ENCODE measurements around the gene USP7. TPM values are rescaled to one million over a fixed set of nuclear protein-coding genes. Genes with fewer than 3 reads are reported as not detected.

The USP7 gene
- total RNA-seq = 100 to 1,000 TPM; 259 to 268 TPM
- polyA plus RNA-seq (2013, experiment 1 of 2) = 98.8 TPM
- polyA plus RNA-seq (2013, experiment 2 of 2) = 109 TPM
- total RNA-seq = 137 to 467 (median 313) reads per million in 172 experiments

GRCh38 chr16:8963821-8964441 is at the start of gene USP7:
Gene USP7 (minus strand): TSS chr16:8963906. CDS start chr16:8963285, 621 bp downstream.
- no peaks in the 10 kb centered on the region for H3K27me3 ChIP-seq (ENCODE audit: control insufficient read depth in 1 of 2, insufficient read depth in 2 of 2, low read length in 2 of 2)
- H3K27ac Mint-ChIP-seq = peak within 1 kb of the TSS; percentile 94
- H3K27me3 Mint-ChIP-seq = no peaks in the 10 kb centered on the region
- peaks cover 11% of the 10 kb centered on the region for H3K36me3 Mint-ChIP-seq (ENCODE audit: low read depth)
- ChIA-PET CTCF (interaction anchor here (0.7 to 1.6 kb wide), 2 partner anchors 27 to 127 kb away, joined by 3 to 10 read pairs; partner anchors contain the start of gene HAPSTR1), POLR2A (interaction anchor here (0.5 to 1.8 kb wide), 9 partner anchors 13 to 1979 kb away, joined by 3 to 41 read pairs (median 4); partner anchors contain the start of genes CARHSP1, DEXI and HAPSTR1)
- peak within 1 kb of the TSS; percentile 75 for H3K4me3 ChIP-seq (ENCODE audit: low read length)
- peaks cover 42% of the 10 kb centered on the region for H3K4me1 ChIP-seq (ENCODE audit: insufficient read depth, low read length)
- H3K27ac ChIP-seq (ENCODE audit: low read depth in 1 of 2, low read length in 2 of 2) = peak within 1 kb of the TSS; percentile 64 to 81
- H3K9me3 ChIP-seq (ENCODE audit: control insufficient read depth in 1 of 2, insufficient read depth in 1 of 2, low read length in 2 of 2) = no peaks in the 10 kb centered on the region
- no peak for TF ChIP-seq CTCF (IDR thresholded peaks at IDR 0.05)
- intact Hi-C loops (cut with DNase I, micrococcal nuclease) = loop anchor here (1.0 to 5.0 kb wide), 9 partner anchors 27 to 1778 kb away; partner anchors contain the start of genes HAPSTR1 (in 1 of the 2), METTL22 (in 1 of the 2), NUBP1 (in 1 of the 2) and PMM2 (in 1 of the 2)
- H3K4me3 Mint-ChIP-seq = peak within 1 kb of the TSS; percentile 97
- no peaks in the 10 kb centered on the region for H3K36me3 ChIP-seq (ENCODE audit: insufficient read depth, low read length)
- peaks cover 47% of the 10 kb centered on the region for H3K4me1 Mint-ChIP-seq (ENCODE audit: low read depth)
- DNase-seq = peak; percentile 85 to 97 (median 91)
- peak; percentile 88 for ATAC-seq (ENCODE audit: poor library complexity)
- no peaks in the 10 kb centered on the region for H3K9me3 Mint-ChIP-seq

GRCh38 chr16:9013508-9013864 is 49.8 kb upstream of the USP7 start:
- Histone ChIP-seq H3K36me3 (ENCODE audit: insufficient read depth, low read length) (no peaks in the 10 kb centered on the region), H3K27ac (ENCODE audit: low read depth in 1 of 2, low read length in 2 of 2) (no peak overlapping the region), H3K4me1 (ENCODE audit: insufficient read depth, low read length) (peaks cover 10% of the 10 kb centered on the region), H3K27me3 (ENCODE audit: control insufficient read depth in 1 of 2, insufficient read depth in 2 of 2, low read length in 2 of 2) (peaks cover 3 to 8% of the 10 kb centered on the region in 2 experiments), H3K4me3 (ENCODE audit: low read length) (no peak overlapping the region), H3K9me3 (ENCODE audit: control insufficient read depth in 1 of 2, insufficient read depth in 1 of 2, low read length in 2 of 2) (peaks cover 8 to 29% of the 10 kb centered on the region in 2 experiments)
- ATAC-seq (ENCODE audit: poor library complexity) = no peak
- intact Hi-C loops (cut with DNase I, micrococcal nuclease) = no loop called here
- peaks cover 3% of the 10 kb centered on the region for H3K9me3 Mint-ChIP-seq
- POLR2A ChIA-PET = interaction anchor here (1.2 kb wide), 1 partner anchor 78 kb away, joined by 3 read pairs; the partner anchor contains the start of gene HAPSTR1
- peaks cover 4% of the 10 kb centered on the region for H3K4me1 Mint-ChIP-seq (ENCODE audit: low read depth)
- DNase-seq = no peak
- no peak for TF ChIP-seq CTCF (IDR thresholded peaks at IDR 0.05)
- H3K36me3 Mint-ChIP-seq (ENCODE audit: low read depth) = peaks cover 5% of the 10 kb centered on the region
- no peak overlapping the region for H3K4me3 Mint-ChIP-seq
- peaks cover 17% of the 10 kb centered on the region for H3K27me3 Mint-ChIP-seq
- no peak overlapping the region for H3K27ac Mint-ChIP-seq
- CTCF ChIA-PET = no interaction called here

GRCh38 chr16:9012848-9013507 is 49.3 kb upstream of the USP7 start:
- Histone ChIP-seq H3K4me3 (ENCODE audit: low read length) (no peak overlapping the region), H3K4me1 (ENCODE audit: insufficient read depth, low read length) (peaks cover 12% of the 10 kb centered on the region), H3K27me3 (ENCODE audit: control insufficient read depth in 1 of 2, insufficient read depth in 2 of 2, low read length in 2 of 2) (peaks cover 3 to 8% of the 10 kb centered on the region in 2 experiments), H3K27ac (ENCODE audit: low read depth in 1 of 2, low read length in 2 of 2) (no peak overlapping the region), H3K36me3 (ENCODE audit: insufficient read depth, low read length) (no peaks in the 10 kb centered on the region), H3K9me3 (ENCODE audit: control insufficient read depth in 1 of 2, insufficient read depth in 1 of 2, low read length in 2 of 2) (peaks cover 8 to 29% of the 10 kb centered on the region in 2 experiments)
- ATAC-seq (ENCODE audit: poor library complexity) (no peak), DNase-seq (peak in 3 of 14 experiments; percentile 11 to 19 (median 13))
- no peak overlapping the region for H3K4me3 Mint-ChIP-seq
- no peak overlapping the region for H3K27ac Mint-ChIP-seq
- POLR2A ChIA-PET = interaction anchor here (1.2 kb wide), 1 partner anchor 78 kb away, joined by 3 read pairs; the partner anchor contains the start of gene HAPSTR1
- CTCF ChIA-PET = no interaction called here
- H3K36me3 Mint-ChIP-seq (ENCODE audit: low read depth) = peaks cover 5% of the 10 kb centered on the region
- H3K4me1 Mint-ChIP-seq (ENCODE audit: low read depth) = peaks cover 4% of the 10 kb centered on the region
- TF ChIP-seq CTCF (IDR thresholded peaks at IDR 0.05) = no peak
- H3K27me3 Mint-ChIP-seq = peaks cover 19% of the 10 kb centered on the region
- intact Hi-C loops (cut with DNase I, micrococcal nuclease) = no loop called here
- H3K9me3 Mint-ChIP-seq = peaks cover 3% of the 10 kb centered on the region

Measured in CD4-positive, alpha-beta T cell (primary cell).